ENCODE data around the gene TUBD1.
"Not testable (repeated sequence)": the region's sequence is repeated elsewhere in the genome, so short reads cannot be mapped to it uniquely, and the experiment has no call there.

The TUBD1 gene

GRCh38 chr17:59876107-59876506 is 16.6 kb downstream of the TUBD1 start:
- no peak for DNase-seq (ENCODE audit: low read depth, low spot score)

DNA sequence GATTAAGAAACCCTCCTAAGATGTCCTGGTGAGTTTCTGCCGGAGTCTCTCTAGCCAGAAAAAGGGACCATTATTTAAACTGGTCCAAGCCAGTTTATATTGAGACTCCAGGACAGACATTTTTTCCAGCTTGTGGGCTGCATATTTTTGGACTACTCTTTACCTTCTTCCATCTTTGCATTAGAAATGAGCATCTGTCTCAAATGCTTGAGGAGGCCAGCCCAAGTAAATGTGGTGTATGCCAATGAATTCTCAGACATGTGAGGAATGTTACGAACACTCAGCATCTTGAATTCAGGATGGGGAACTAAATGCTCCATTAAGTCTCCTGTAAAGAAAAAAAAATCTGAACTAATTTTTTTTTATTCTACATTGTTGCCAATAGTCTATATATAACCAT is 18.4 kb downstream of the TUBD1 start:
- DNase-seq (ENCODE audit: low read depth, low spot score) = no peak

- DNase-seq (ENCODE audit: low read depth, low spot score) = not testable (repeated sequence)
Measured at GRCh38 chr17:59873414-59873813, 19.3 kb downstream of the TUBD1 start.

DNA sequence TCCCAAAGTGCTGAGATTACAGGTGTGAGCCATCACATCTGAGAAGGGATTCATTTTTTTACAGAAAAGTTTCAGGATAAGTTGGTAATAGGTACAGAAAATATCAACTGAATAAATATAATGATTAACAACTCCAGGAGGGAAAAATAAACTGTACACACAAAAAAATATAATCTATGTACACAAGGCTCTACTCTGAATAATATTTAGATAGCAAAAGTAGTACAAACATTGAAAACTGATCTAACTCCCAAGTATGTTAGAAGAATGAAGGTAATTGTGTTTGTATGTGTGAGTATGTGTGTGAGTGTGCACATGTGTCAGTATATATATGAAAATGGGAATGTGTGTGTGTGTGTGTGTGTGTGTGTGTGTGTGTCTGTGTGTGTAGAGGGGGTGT is 20.4 kb downstream of the TUBD1 start:
- DNase-seq (ENCODE audit: low read depth, low spot score) = no peak

- DNase-seq (ENCODE audit: low read depth, low spot score) = no peak
Measured at GRCh38 chr17:59870482-59870881, 22.3 kb downstream of the TUBD1 start.

GRCh38 chr17:59869941-59870218 is 22.9 kb downstream of the TUBD1 start:
- no peak for DNase-seq (ENCODE audit: low read depth, low spot score)

DNA sequence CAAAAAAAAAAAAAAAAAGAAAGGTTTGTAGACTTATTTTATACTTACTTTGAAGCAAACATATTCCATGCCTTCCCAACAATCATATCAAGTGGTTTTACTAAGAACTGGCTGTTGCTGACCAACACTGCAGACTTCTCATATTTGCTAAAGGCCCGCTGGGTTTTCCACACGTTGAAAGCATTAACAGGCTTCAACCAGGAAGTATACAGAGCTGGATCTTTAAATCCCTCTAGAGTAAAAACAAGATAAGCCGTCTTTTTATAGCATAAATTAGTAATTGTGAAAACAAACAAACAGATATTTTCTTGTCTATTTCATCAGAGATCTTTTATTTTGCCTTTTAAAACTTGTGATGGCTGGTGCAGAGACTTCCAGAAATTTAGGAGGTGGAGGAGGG is 29.1 kb downstream of the TUBD1 start:
- DNase-seq (ENCODE audit: low read depth, low spot score) = no peak

GRCh38 chr17:59859444-59860025 is 33.2 kb downstream of the TUBD1 start:
- no peak for DNase-seq (ENCODE audit: low read depth, low spot score)

GRCh38 chr17:59858932-59859331 is 33.8 kb downstream of the TUBD1 start:
- no peak for DNase-seq (ENCODE audit: low read depth, low spot score)

GRCh38 chr17:59858167-59858816 is 34.5 kb downstream of the TUBD1 start:
- DNase-seq (ENCODE audit: low read depth, low spot score) = no peak

- no peak for DNase-seq (ENCODE audit: low read depth, low spot score)
Measured at GRCh38 chr17:59856859-59857794, 35.6 kb downstream of the TUBD1 start.

- not testable (repeated sequence) for DNase-seq (ENCODE audit: low read depth, low spot score)
Measured at GRCh38 chr17:59853919-59854729, 38.6 kb downstream of the TUBD1 start.

GRCh38 chr17:59853168-59853918 is 39.4 kb downstream of the TUBD1 start:
- DNase-seq (ENCODE audit: low read depth, low spot score) = peak; percentile 50

GRCh38 chr17:59852847-59853167 is 39.9 kb downstream of the TUBD1 start:
- not testable (repeated sequence) for DNase-seq (ENCODE audit: low read depth, low spot score)

- DNase-seq (ENCODE audit: low read depth, low spot score) = no peak
Measured at GRCh38 chr17:59851439-59852375, 41.0 kb downstream of the TUBD1 start.

DNA sequence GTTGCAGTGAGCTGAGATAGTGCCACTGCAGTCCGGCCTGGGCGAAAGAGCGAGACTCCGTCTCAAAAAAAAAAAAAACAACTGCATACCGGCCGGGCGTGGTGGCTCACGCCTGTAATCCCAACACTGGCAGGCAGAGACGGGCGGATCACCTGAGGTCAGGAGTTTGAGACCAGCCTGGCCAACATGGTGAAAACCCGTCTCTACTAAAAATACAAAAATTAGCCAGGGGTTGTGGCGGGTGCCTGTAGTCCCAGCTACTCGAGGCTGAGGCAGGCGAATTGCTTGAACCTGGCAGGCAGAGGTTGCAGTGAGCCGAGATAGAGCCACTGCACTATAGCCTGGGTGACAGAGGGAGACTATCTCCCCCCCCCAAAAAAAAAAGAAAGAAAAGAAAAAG is 42.4 kb downstream of the TUBD1 start:
- DNase-seq (ENCODE audit: low read depth, low spot score) = not testable (repeated sequence)

- no peak for DNase-seq (ENCODE audit: low read depth, low spot score)
Measured at GRCh38 chr17:59848778-59849177, 44.0 kb downstream of the TUBD1 start.

- no peak for DNase-seq (ENCODE audit: low read depth, low spot score)
Measured at GRCh38 chr17:59848385-59848668, 44.4 kb downstream of the TUBD1 start.

DNA sequence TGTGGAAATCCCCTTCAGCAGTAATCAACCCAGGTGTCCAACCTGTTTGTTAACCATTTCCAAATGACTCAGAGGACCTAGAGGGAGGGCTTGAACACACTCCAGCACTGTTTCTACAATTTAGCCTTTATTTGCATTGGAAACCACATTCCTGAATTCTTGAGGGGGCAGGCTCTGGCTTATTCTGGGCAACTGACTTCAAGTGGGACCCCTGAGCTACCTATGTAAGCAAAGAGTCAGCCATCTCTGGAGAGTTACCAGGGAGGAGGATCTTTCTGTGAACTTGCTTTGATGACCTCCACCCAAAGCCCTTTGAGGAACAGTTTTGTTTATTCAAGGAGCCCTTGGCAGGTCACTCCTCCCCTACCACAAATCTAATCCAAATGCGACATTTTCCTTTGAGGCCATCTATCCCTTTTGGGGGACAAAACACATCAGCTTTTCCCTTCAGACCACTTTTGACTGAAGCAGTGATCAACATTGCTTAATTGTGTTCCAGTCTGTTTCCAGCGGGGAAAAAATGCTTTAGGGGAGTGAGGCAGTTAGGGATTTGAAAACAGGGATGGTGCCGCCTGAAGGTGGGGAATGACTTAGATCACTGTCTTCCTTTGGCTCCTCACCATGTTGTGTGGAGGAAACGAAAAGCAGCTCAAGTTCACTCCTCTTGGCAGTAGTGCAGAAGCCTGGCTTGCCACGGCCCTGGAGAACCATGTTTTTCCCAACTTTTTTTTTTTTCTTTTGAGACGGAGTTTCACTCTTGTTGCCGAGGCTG is 46.2 kb downstream of the TUBD1 start:
- no peak for DNase-seq (ENCODE audit: low read depth, low spot score)
